CD4-positive, CD25-positive, alpha-beta regulatory T cell (primary cell): ENCODE measurements around the gene ZFAND5. TPM values are rescaled to one million over a fixed set of nuclear protein-coding genes. Genes with fewer than 3 reads are reported as not detected.

Experiments used
- ATAC-seq, 2 donors: fragments of 150-1000 bp; cut with Tn5 transposase; one replicate each; pipeline ENCODE4 v1.10.0; 2021; ENCODE audit warnings: low read depth in 2 of 2, moderate number of reproducible peaks in 2 of 2, moderate library complexity in 1 of 2
- DNase-seq, 3 donors: peaks; one replicate each; pipeline versions ENCODE4 v3.0.0 to v3.0.0-alpha.2; 2012 to 2022; ENCODE audit warnings: mixed read lengths in 1 of 3
- H3K27ac ChIP-seq: one replicate; pipeline ENCODE4 v1.7.0; 2013; ENCODE audit warnings: mild to moderate bottlenecking, low read length; ENCODE audit not compliant: insufficient read depth, poor library complexity, severe bottlenecking
- H3K27me3 ChIP-seq: one replicate; pipeline ENCODE4 v1.7.0; 2013; ENCODE audit warnings: low read length; ENCODE audit not compliant: control insufficient read depth, insufficient read depth
- H3K36me3 ChIP-seq: one replicate; pipeline ENCODE4 v1.7.0; 2013; ENCODE audit warnings: mild to moderate bottlenecking, low read length, moderate library complexity; ENCODE audit not compliant: control insufficient read depth, insufficient read depth
- H3K4me1 ChIP-seq: 2 replicates; pipeline ENCODE4 v1.7.0; 2013; ENCODE audit warnings: mild to moderate bottlenecking, low read length; ENCODE audit not compliant: insufficient read depth, control insufficient read depth, poor library complexity, severe bottlenecking
- H3K4me3 ChIP-seq: one replicate; pipeline ENCODE4 v1.7.0; 2013; ENCODE audit warnings: low read depth, mild to moderate bottlenecking, low read length, moderate library complexity
- H3K9me3 ChIP-seq, 2 experiments: 1 replicate in 1 of 2; 2 replicates in 1 of 2; pipeline ENCODE4 v1.7.0; 2013; ENCODE audit warnings: low read length in 2 of 2, mild to moderate bottlenecking in 1 of 2, moderate library complexity in 1 of 2; ENCODE audit not compliant: control insufficient read depth in 2 of 2
- H3K27ac Mint-ChIP-seq, 3 donors: one replicate each; pipeline ENCODE4 v1.8.0; 2020 to 2022; ENCODE audit warnings: mild to moderate bottlenecking in 3 of 3, mixed read lengths in 3 of 3, moderate library complexity in 2 of 3
- H3K27me3 Mint-ChIP-seq: one replicate; pipeline ENCODE4 v1.8.0; 2022; ENCODE audit warnings: mild to moderate bottlenecking, mixed read lengths
- H3K36me3 Mint-ChIP-seq: one replicate; pipeline ENCODE4 v1.8.0; 2020; ENCODE audit warnings: mixed read lengths
- H3K4me1 Mint-ChIP-seq, 4 donors: one replicate each; pipeline ENCODE4 v1.8.0; 2020 to 2022; ENCODE audit warnings: mixed read lengths in 4 of 4, mild to moderate bottlenecking in 1 of 4
- H3K4me3 Mint-ChIP-seq, 4 donors: one replicate each; pipeline ENCODE4 v1.8.0; 2020 to 2022; ENCODE audit warnings: mild to moderate bottlenecking in 4 of 4, mixed read lengths in 4 of 4, moderate library complexity in 3 of 4
- H3K9me3 Mint-ChIP-seq, 7 donors: one replicate each; pipeline ENCODE4 v1.8.0; 2020 to 2022; ENCODE audit warnings: mixed read lengths in 7 of 7, mild to moderate bottlenecking in 3 of 7, moderate library complexity in 2 of 7
- polyA plus RNA-seq, 4 donors: library from polyadenylated mRNA; unstranded; fragments of 300-500 nt; fragmentation: Illumina TruSeq; gene quantifications; one replicate each; pipeline ENCODE4 v1.2.3, GENCODE V29; 2021
- total RNA-seq: library from RNA; stranded (reverse); gene quantifications from one replicate; pipeline ENCODE4 v1.2.3, GENCODE V29; 2022

Gene ZFAND5
- total and polyA plus RNA-seq, 5 donors from 2014 or later, result 63.9 to 291 (median 69.8) TPM

DNA sequence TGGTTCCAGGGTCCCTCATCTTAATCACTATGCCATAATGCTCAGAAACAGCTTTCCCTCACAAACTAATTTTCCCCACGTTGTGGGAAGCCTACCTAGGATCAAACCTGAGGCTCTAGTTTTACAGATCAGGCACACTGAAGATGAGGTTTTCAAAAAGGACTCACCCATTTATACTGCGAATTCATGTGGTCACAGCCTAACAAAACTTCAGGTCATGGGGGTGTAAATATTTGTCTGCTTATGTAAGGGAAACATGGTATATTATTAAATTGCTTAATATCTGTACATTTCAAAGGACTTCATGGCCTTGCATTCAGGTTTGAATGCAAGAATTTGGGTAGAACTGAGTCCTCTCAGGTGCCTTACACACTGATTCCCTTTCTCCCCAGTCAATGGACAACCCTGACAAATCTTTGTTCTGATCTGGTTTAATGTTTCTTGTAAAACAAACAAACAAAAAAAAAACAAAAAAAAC, 12.1 kb downstream of the ZFAND5 start:
- Histone ChIP-seq H3K27me3 (no peaks in the 10 kb centered on the region), H3K9me3 (no peaks in the 10 kb centered on the region), H3K36me3 (peaks cover 43% of the 10 kb centered on the region), H3K4me3 (no peak overlapping the region), H3K4me1 (peaks cover 10% of the 10 kb centered on the region), H3K27ac (no peak overlapping the region)
- DNase-seq (no peak), ATAC-seq (no peak)
- Mint-ChIP-seq H3K4me3 (no peak overlapping the region), H3K27ac (no peak overlapping the region), H3K4me1 (peaks cover 24 to 49% (median 35%) of the 10 kb centered on the region in 4 donors), H3K9me3 (no peaks in the 10 kb centered on the region), H3K27me3 (no peaks in the 10 kb centered on the region), H3K36me3 (peaks cover 36% of the 10 kb centered on the region)

DNA sequence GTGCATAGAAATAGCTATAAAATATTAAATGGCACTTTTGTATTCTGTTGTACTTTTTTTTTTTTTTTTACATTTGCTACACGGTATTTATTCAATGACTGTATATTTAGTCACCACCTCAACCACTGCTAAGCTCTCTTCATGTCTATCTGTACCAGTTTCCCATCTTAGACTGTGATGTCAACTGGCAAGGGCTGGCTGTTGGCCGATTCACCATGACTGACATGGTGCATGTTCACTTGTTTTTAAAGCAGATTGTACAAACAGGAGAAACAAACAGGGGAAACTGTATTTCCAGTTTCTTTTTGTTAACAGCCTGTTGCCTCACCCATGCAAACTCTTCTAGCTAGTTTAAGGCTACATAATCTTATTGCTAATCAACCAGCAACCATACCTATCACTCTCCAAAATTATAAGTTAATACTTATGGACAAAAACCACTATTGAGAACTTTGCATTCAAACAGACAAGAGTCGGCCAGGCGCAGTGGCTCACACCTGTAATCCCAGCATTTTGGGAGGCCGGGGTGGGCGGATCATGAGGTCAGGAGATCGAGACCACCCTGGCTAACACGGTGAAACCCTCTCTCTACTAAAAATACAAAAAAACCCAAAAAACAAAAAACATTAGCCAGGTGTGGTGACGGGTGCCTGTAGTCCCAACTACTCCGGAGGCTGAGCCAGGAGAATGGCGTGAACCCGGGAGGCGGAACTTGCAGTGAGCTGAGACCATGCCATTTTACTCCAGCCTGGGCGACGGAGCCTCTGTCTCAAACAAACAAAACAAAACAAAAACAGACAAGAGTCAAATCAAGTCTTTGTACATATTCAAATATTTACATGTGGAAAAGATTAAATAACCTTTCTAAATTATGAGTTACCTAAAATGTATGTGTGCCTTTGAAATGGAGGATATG, 13.2 kb downstream of the ZFAND5 start:
- DNase-seq (no peak), ATAC-seq (no peak)
- no peak overlapping the region for H3K4me3 ChIP-seq
- H3K4me1 ChIP-seq, result no peaks in the 10 kb centered on the region
- no peak overlapping the region for H3K4me3 Mint-ChIP-seq
- H3K27me3 Mint-ChIP-seq, result no peaks in the 10 kb centered on the region
- H3K27ac Mint-ChIP-seq, result no peak overlapping the region
- no peaks in the 10 kb centered on the region for H3K27me3 ChIP-seq
- H3K27ac ChIP-seq, result no peak overlapping the region
- peaks cover 27% of the 10 kb centered on the region for H3K36me3 Mint-ChIP-seq
- no peaks in the 10 kb centered on the region for H3K9me3 Mint-ChIP-seq
- peaks cover 33% of the 10 kb centered on the region for H3K36me3 ChIP-seq
- peaks cover 13 to 38% (median 25%) of the 10 kb centered on the region in 4 donors for H3K4me1 Mint-ChIP-seq
- H3K9me3 ChIP-seq, result no peaks in the 10 kb centered on the region

DNA sequence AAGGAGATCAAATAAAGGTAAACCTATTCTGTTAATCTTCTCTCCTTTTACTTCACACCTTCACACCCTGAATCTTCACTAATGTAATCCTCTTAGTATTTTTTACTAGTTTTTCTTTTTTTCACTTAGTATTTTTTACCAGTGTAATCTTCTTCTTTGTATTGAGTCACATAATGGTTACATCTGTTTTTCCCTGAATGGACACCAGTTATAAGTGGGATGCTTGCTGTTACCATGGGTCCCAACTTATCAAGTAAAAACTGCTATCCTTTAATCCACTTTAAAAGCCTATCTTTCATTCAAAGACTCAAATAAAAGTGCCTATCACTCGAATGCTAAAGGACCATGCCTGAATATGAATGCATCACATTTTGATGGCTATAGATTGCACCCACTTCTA, 15.1 kb downstream of the ZFAND5 start:
- Histone ChIP-seq H3K27ac (no peak overlapping the region), H3K9me3 (no peaks in the 10 kb centered on the region), H3K27me3 (no peaks in the 10 kb centered on the region), H3K4me3 (no peak overlapping the region), H3K4me1 (no peaks in the 10 kb centered on the region), H3K36me3 (peaks cover 17% of the 10 kb centered on the region)
- H3K9me3 Mint-ChIP-seq, result no peaks in the 10 kb centered on the region
- ATAC-seq, result no peak
- H3K27ac Mint-ChIP-seq, result no peak overlapping the region
- no peak overlapping the region for H3K4me3 Mint-ChIP-seq
- no peaks in the 10 kb centered on the region for H3K27me3 Mint-ChIP-seq
- H3K4me1 Mint-ChIP-seq, result peaks cover 0 to 22% (median 9%) of the 10 kb centered on the region in 4 donors
- peaks cover 11% of the 10 kb centered on the region for H3K36me3 Mint-ChIP-seq
- no peak for DNase-seq

DNA sequence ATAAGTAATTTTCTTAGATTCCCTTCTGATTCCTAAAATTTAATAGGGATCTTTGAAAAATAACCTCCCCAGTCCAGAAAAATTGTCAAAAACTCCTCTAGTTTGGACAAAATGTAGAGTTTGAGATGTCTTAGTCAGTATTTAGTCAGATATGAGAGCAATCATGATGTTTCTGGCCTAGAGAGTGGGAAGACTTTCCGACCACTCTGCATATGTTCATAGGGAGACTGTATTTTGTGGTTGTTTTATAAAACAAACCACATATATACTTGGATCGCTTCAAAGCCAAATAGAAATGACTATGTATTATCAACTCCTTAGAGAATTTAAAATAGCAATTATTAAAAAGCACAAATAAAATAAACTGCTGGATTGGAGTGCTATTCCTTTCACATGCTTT, 15.8 kb downstream of the ZFAND5 start:
- no peaks in the 10 kb centered on the region for H3K4me1 ChIP-seq
- DNase-seq (no peak), ATAC-seq (no peak)
- H3K27me3 Mint-ChIP-seq, result no peaks in the 10 kb centered on the region
- no peaks in the 10 kb centered on the region for H3K27me3 ChIP-seq
- H3K4me3 Mint-ChIP-seq, result no peak overlapping the region
- no peak overlapping the region for H3K4me3 ChIP-seq
- no peak overlapping the region for H3K27ac ChIP-seq
- H3K36me3 ChIP-seq, result peaks cover 10% of the 10 kb centered on the region
- H3K4me1 Mint-ChIP-seq, result peaks cover 0 to 15% (median 6%) of the 10 kb centered on the region in 4 donors
- no peaks in the 10 kb centered on the region for H3K9me3 ChIP-seq
- H3K27ac Mint-ChIP-seq, result no peak overlapping the region
- peaks cover 11% of the 10 kb centered on the region for H3K36me3 Mint-ChIP-seq
- no peaks in the 10 kb centered on the region for H3K9me3 Mint-ChIP-seq

DNA sequence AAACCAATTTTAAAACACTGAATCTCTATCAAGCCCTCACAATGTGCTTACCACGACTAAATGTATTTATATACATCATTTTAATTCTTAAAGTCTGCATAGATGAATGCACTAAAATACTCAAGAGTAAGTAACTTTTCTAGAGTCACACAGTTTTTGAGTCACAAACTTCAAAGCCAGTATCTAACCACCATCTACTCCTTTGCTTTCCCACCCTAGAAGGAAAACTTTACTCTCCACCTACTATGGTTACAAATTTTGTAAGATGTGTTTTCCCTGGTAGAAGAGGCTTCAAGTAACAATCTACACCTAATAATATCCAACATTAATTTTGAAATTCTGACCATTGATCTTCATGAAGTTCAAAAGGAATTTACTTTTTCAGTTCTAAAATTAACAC, 18.7 kb downstream of the ZFAND5 start:
- H3K9me3 Mint-ChIP-seq, result no peaks in the 10 kb centered on the region
- no peak overlapping the region for H3K27ac Mint-ChIP-seq
- DNase-seq, result no peak
- H3K36me3 ChIP-seq, result no peaks in the 10 kb centered on the region
- H3K27me3 Mint-ChIP-seq, result no peaks in the 10 kb centered on the region
- H3K9me3 ChIP-seq, result no peaks in the 10 kb centered on the region
- H3K4me1 Mint-ChIP-seq, result peaks cover 0 to 7% (median 1%) of the 10 kb centered on the region in 4 donors
- no peak overlapping the region for H3K4me3 Mint-ChIP-seq
- H3K4me3 ChIP-seq, result no peak overlapping the region
- no peak overlapping the region for H3K27ac ChIP-seq
- no peaks in the 10 kb centered on the region for H3K36me3 Mint-ChIP-seq
- no peak for ATAC-seq
- no peaks in the 10 kb centered on the region for H3K27me3 ChIP-seq
- H3K4me1 ChIP-seq, result no peaks in the 10 kb centered on the region

DNA sequence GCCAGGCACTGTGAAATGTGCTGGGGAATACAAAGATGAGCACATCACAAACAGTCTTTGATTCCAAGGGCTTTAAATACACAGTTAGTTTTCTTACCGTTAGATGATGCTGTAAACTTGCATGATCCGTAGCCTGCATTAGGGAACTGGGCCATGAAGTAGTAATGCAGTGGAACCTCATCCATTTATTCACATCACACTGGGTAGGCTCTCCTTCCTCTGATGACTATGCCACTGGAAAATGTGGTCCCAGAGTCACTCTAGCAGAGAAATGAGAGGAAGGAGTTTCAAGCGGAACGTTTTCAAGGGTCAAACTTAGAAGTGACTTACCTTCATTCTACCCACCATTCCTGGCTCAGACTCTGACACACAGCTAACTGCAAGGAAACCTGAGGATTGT, 26.4 kb downstream of the ZFAND5 start:
- H3K9me3 ChIP-seq, result no peaks in the 10 kb centered on the region
- Mint-ChIP-seq H3K4me1 (no peaks in the 10 kb centered on the region), H3K27me3 (peaks cover 4% of the 10 kb centered on the region), H3K9me3 (peaks cover 0 to 1% (median 0%) of the 10 kb centered on the region in 7 donors), H3K36me3 (no peaks in the 10 kb centered on the region), H3K27ac (no peak overlapping the region), H3K4me3 (no peak overlapping the region)
- DNase-seq, result no peak
- ATAC-seq, result no peak
- no peaks in the 10 kb centered on the region for H3K4me1 ChIP-seq
- no peak overlapping the region for H3K27ac ChIP-seq
- no peaks in the 10 kb centered on the region for H3K27me3 ChIP-seq
- H3K4me3 ChIP-seq, result no peak overlapping the region
- H3K36me3 ChIP-seq, result no peaks in the 10 kb centered on the region

DNA sequence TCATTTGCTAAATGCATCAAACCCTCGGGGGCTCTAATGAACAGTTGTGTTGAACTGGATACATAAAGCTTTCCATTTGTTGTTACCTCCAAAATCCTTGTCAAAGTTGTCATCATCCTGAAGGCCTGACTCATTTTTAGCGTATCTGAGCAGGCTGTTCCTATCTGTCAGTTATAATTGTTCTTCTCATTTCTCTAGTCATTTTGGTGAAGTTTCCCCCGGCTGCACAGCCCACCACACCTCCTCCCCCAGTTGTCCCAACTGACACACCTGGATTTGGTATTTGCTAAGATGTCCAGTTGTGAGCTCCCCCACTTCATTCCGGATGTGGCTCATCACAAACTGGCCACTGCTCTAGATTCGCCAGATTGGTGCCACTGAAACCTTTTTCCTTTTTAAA, 27.7 kb downstream of the ZFAND5 start:
- Mint-ChIP-seq H3K4me3 (no peak overlapping the region), H3K36me3 (no peaks in the 10 kb centered on the region), H3K4me1 (no peaks in the 10 kb centered on the region), H3K27me3 (peaks cover 9% of the 10 kb centered on the region), H3K9me3 (peaks cover 0 to 1% (median 0%) of the 10 kb centered on the region in 7 donors), H3K27ac (no peak overlapping the region)
- ATAC-seq (no peak), DNase-seq (no peak)
- Histone ChIP-seq H3K27ac (no peak overlapping the region), H3K4me3 (no peak overlapping the region), H3K36me3 (no peaks in the 10 kb centered on the region), H3K27me3 (peaks cover 2% of the 10 kb centered on the region), H3K4me1 (no peaks in the 10 kb centered on the region), H3K9me3 (no peaks in the 10 kb centered on the region)
